Measurements from ENCODE around the gene C2CD2. TPM values are rescaled to one million over a fixed set of nuclear protein-coding genes. Genes with fewer than 3 reads are reported as not detected.

Gene C2CD2
- total RNA-seq, 2 donors from 2014 or later, result 10.4 to 25.4 TPM

GRCh38 chr21:41864311-41865001 is 89.4 kb downstream of the C2CD2 start:
- Histone ChIP-seq H3K9me3 (no peaks in the 10 kb centered on the region), H3K36me3 (replicated peaks in 1 of 2; ENCODE audit: insufficient read depth in 1 of 2, low read depth in 2 of 2) (no peaks in the 10 kb centered on the region), H3K27me3 (no peaks in the 10 kb centered on the region), H3K27ac (no peak overlapping the region), H3K4me1 (peaks cover 22% of the 10 kb centered on the region), H3K4me3 (no peak overlapping the region)
- no peak for TF ChIP-seq CTCF (IDR thresholded peaks at IDR 0.05)
- TF ChIP-seq POLR2A (IDR thresholded peaks at IDR 0.05), result no peak
- intact Hi-C loops (cut with DNase I), result no loop called here
- no peak for DNase-seq
- ATAC-seq, result no peak
- 94 to 96% methylated on average over 10 of the region's 10 CpGs for WGBS, 2 donors

- intact Hi-C loops (cut with DNase I), result no loop called here
- WGBS, 2 donors, result 78 to 84% methylated on average over 4 of the region's 4 CpGs
- H3K27ac ChIP-seq, result no peak overlapping the region
- H3K36me3 ChIP-seq (replicated peaks in 1 of 2; ENCODE audit: insufficient read depth in 1 of 2, low read depth in 2 of 2), result no peaks in the 10 kb centered on the region
- DNase-seq (no peak), ATAC-seq (no peak)
- no peaks in the 10 kb centered on the region for H3K9me3 ChIP-seq
- H3K27me3 ChIP-seq, result no peaks in the 10 kb centered on the region
- H3K4me1 ChIP-seq, result peaks cover 22% of the 10 kb centered on the region
- TF ChIP-seq CTCF (IDR thresholded peaks at IDR 0.05) (no peak), POLR2A (IDR thresholded peaks at IDR 0.05) (no peak)
- no peak overlapping the region for H3K4me3 ChIP-seq
Measured at GRCh38 chr21:41863439-41863740, 90.4 kb downstream of the C2CD2 start.

GRCh38 chr21:41861987-41862386 is 91.8 kb downstream of the C2CD2 start:
- Histone ChIP-seq H3K27me3 (no peaks in the 10 kb centered on the region), H3K9me3 (no peaks in the 10 kb centered on the region), H3K4me3 (no peak overlapping the region), H3K27ac (no peak overlapping the region), H3K36me3 (replicated peaks in 1 of 2; ENCODE audit: insufficient read depth in 1 of 2, low read depth in 2 of 2) (no peaks in the 10 kb centered on the region), H3K4me1 (peaks cover 19% of the 10 kb centered on the region)
- WGBS, 2 donors, result 94 to 95% methylated on average over 15 to 17 of the region's 17 CpGs
- ATAC-seq (no peak), DNase-seq (no peak)
- intact Hi-C loops (cut with DNase I), result no loop called here
- TF ChIP-seq CTCF (IDR thresholded peaks at IDR 0.05), result no peak
- no peak for TF ChIP-seq POLR2A (IDR thresholded peaks at IDR 0.05)

DNA sequence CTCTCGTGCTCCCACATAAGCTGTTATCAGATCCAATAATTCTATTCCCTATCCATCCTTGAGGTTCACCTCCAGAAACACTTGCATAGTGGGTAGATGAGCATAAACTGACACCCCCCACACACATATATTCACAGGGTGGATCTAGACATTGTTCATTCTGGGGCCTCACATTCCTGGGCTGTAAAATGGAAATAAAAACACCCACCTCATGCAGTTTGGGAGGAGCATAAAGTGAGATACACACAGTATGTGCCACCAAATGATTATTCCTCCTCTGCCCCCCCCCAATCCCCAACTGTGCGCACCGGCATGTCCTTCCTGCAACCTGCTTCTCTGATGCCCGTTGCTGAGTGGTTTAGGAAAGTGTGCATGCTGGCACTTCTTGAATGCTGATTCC is 92.6 kb downstream of the C2CD2 start:
- Histone ChIP-seq H3K9me3 (no peaks in the 10 kb centered on the region), H3K4me1 (peaks cover 12% of the 10 kb centered on the region), H3K27ac (no peak overlapping the region), H3K4me3 (no peak overlapping the region), H3K36me3 (replicated peaks in 1 of 2; ENCODE audit: insufficient read depth in 1 of 2, low read depth in 2 of 2) (peaks cover 2 to 5% of the 10 kb centered on the region in 2 donors), H3K27me3 (no peaks in the 10 kb centered on the region)
- DNase-seq (no peak), ATAC-seq (no peak)
- TF ChIP-seq POLR2A (IDR thresholded peaks at IDR 0.05) (no peak), CTCF (IDR thresholded peaks at IDR 0.05) (no peak)
- WGBS, 2 donors, result 89 to 90% methylated on average over 4 of the region's 4 CpGs
- intact Hi-C loops (cut with DNase I), result no loop called here

DNA sequence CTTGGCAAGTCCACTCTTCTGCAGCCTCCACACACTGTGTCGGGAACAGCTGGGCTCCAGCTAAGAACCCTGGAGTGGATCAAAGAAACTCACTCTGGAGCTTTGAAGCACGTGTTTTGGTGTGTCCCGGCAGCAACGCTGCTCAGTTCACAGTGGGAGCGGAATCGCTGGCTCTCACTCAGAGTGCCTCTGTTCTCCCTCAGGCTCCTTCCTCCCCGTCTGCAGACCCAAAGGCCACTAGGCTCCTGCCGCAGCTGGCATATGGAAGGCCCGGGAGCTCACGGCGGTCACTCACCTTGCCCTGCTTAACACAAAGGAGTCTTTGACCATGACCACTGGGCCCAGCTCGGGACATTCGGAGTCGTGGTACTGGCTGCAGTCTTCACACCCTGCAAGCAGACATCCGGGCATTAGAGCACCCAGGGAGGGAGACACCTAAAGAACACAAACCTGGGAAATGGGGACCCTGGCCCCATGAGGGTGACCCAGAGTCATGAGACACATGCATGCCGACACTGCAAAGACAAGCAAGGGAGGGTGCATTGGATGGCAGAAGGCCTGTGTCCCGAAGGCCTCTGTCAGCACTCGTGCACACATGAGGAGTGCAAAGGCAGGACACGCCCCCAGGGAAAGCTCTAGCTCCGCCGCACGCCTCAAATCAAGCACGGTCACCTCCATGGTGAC is 94.4 kb downstream of the C2CD2 start:
- no peak for TF ChIP-seq CTCF (IDR thresholded peaks at IDR 0.05)
- no peak for TF ChIP-seq POLR2A (IDR thresholded peaks at IDR 0.05)
- no peak for DNase-seq
- Histone ChIP-seq H3K4me3 (no peak overlapping the region), H3K27me3 (no peaks in the 10 kb centered on the region), H3K27ac (no peak overlapping the region), H3K4me1 (peaks cover 5% of the 10 kb centered on the region), H3K36me3 (replicated peaks in 1 of 2; ENCODE audit: insufficient read depth in 1 of 2, low read depth in 2 of 2) (peaks cover 2 to 5% of the 10 kb centered on the region in 2 donors), H3K9me3 (no peaks in the 10 kb centered on the region)
- ATAC-seq, result no peak
- intact Hi-C loops (cut with DNase I), result no loop called here
- 94 to 95% methylated on average over 15 to 23 of the region's 23 CpGs for WGBS, 2 donors

All from body of pancreas (tissue), 4 donors.